IMR-90 (cell line): ENCODE data around the gene CDC73. TPM values are rescaled to one million over a fixed set of nuclear protein-coding genes. Genes with fewer than 3 reads are reported as not detected.
"Not testable (repeated sequence)": the region's sequence is repeated elsewhere in the genome, so short reads cannot be mapped to it uniquely, and the experiment has no call there.

ENCODE experiments used
- ATAC-seq: fragments of 200-7000 bp; cut with Tn5 transposase; 2 replicates; pipeline ENCODE4 v1.9.1; 2020; ENCODE audit warnings: low read depth, mild to moderate bottlenecking, moderate library complexity
- BruUV-seq: library from RNA; stranded (reverse); fragments of 400-500 nt; replicated peaks from 2 replicates; lab custom pipeline; 2021; lab: Mats Ljungman, UMichigan
- CTCF ChIA-PET: fragments of 300-600 bp; formaldehyde crosslinking; extraction: SDS; loops from one replicate; lab custom pipeline; 2021; ENCODE audit warnings: antibody characterized with exemption; lab: Yijun Ruan, JAX
- POLR2A ChIA-PET: fragments of 300-600 bp; sonication (Branson Sonifier 250); formaldehyde crosslinking; loops from one replicate; lab custom pipeline; 2022; ENCODE audit warnings: antibody characterized with exemption; ENCODE audit not compliant: unreplicated experiment; lab: Charles Lee
- DNase-seq: peaks from one replicate; pipeline ENCODE4 v3.0.0; 2013
- H2AFZ ChIP-seq: replicated peaks from 2 replicates; pipeline ENCODE3; 2013; ENCODE audit warnings: low read length, mild to moderate bottlenecking; ENCODE audit not compliant: poor library complexity
- H2AK5ac ChIP-seq: 2 replicates; pipeline ENCODE4 v1.6.1; 2013; ENCODE audit warnings: low read depth, low read length, inconsistent platforms
- H2AK9ac ChIP-seq: replicated peaks from 2 replicates; pipeline ENCODE3; 2013; ENCODE audit warnings: mild to moderate bottlenecking, low read depth, low read length, moderate library complexity; ENCODE audit not compliant: poor library complexity
- H2BK120ac ChIP-seq: 2 replicates; pipeline ENCODE4 v1.6.1; 2013; ENCODE audit warnings: low read depth, low read length, inconsistent platforms
- H2BK15ac ChIP-seq: 3 replicates; pipeline ENCODE4 v1.6.1; 2013; ENCODE audit warnings: low read depth, low read length, inconsistent platforms
- H2BK20ac ChIP-seq: 2 replicates; pipeline ENCODE4 v1.6.1; 2013; ENCODE audit warnings: low read depth, mild to moderate bottlenecking, inconsistent platforms, low read length, moderate library complexity
- H2BK5ac ChIP-seq: 2 replicates; pipeline ENCODE4 v1.6.1; 2013; ENCODE audit warnings: mild to moderate bottlenecking, low read depth, low read length, inconsistent platforms; ENCODE audit not compliant: poor library complexity, severe bottlenecking
- H3K14ac ChIP-seq: replicated peaks from 2 replicates; pipeline ENCODE4 v1.6.1; 2013; ENCODE audit warnings: low read depth, low read length, inconsistent platforms
- H3K18ac ChIP-seq: 2 replicates; pipeline ENCODE4 v1.6.1; 2013; ENCODE audit warnings: low read depth, low read length, control low read depth
- H3K23ac ChIP-seq: 2 replicates; pipeline ENCODE4 v1.6.1; 2013; ENCODE audit warnings: low read depth, low read length, inconsistent platforms
- H3K27ac ChIP-seq: 2 replicates; pipeline ENCODE4 v1.5.1; 2013; ENCODE audit warnings: mild to moderate bottlenecking, control low read depth, low read length; ENCODE audit not compliant: insufficient read depth
- H3K27me3 ChIP-seq: 2 replicates; pipeline ENCODE4 v1.6.1; 2013; ENCODE audit warnings: low read length; ENCODE audit not compliant: control insufficient read depth, insufficient read depth
- H3K36me3 ChIP-seq: 2 replicates; pipeline ENCODE4 v1.6.1; 2013; ENCODE audit warnings: low read length, mixed read lengths; ENCODE audit not compliant: control insufficient read depth, insufficient read depth
- H3K4ac ChIP-seq: 2 replicates; pipeline ENCODE4 v1.6.1; 2013; ENCODE audit warnings: low read depth, low read length, inconsistent platforms
- H3K4me1 ChIP-seq: 2 replicates; pipeline ENCODE4 v1.6.1; 2013; ENCODE audit warnings: low read length, mixed read lengths; ENCODE audit not compliant: control insufficient read depth, insufficient read depth
- H3K4me2 ChIP-seq: 2 replicates; pipeline ENCODE4 v1.6.1; 2013; ENCODE audit warnings: low read depth, mild to moderate bottlenecking, control low read depth, low read length, moderate library complexity
- H3K4me3 ChIP-seq: 2 replicates; pipeline ENCODE4 v1.5.1; 2013; ENCODE audit warnings: low read depth, mild to moderate bottlenecking, control low read depth, low read length, moderate library complexity; ENCODE audit not compliant: insufficient read depth
- H3K56ac ChIP-seq: 2 replicates; pipeline ENCODE4 v1.6.1; 2013; ENCODE audit warnings: low read length, inconsistent platforms; ENCODE audit not compliant: insufficient read depth; ENCODE audit errors: extremely low read depth
- H3K79me1 ChIP-seq, 2 experiments: 2 replicates each; pipeline ENCODE4 v1.6.1; 2013; ENCODE audit warnings: low read length in 2 of 2, inconsistent platforms in 1 of 2, low read depth in 1 of 2
- H3K9ac ChIP-seq: 2 replicates; pipeline ENCODE4 v1.6.1; 2013; ENCODE audit warnings: low read depth, low read length, control low read depth
- H3K9me1 ChIP-seq: 2 replicates; pipeline ENCODE4 v1.6.1; 2013; ENCODE audit warnings: low read length, inconsistent platforms; ENCODE audit not compliant: insufficient read depth
- H3K9me3 ChIP-seq: 2 replicates; pipeline ENCODE4 v1.6.1; 2013; ENCODE audit warnings: low read length; ENCODE audit not compliant: control insufficient read depth, insufficient read depth
- H4K20me1 ChIP-seq: 2 replicates; pipeline ENCODE4 v1.6.1; 2013; ENCODE audit warnings: low read length, inconsistent platforms; ENCODE audit not compliant: insufficient read depth
- H4K5ac ChIP-seq: 2 replicates; pipeline ENCODE4 v1.6.1; 2013; ENCODE audit warnings: mild to moderate bottlenecking, low read depth, low read length, control low read depth
- H4K8ac ChIP-seq, 2 experiments: 2 replicates each; pipeline ENCODE4 v1.6.1; 2013; ENCODE audit warnings: low read depth in 2 of 2, low read length in 2 of 2, control low read depth in 1 of 2, inconsistent platforms in 1 of 2
- H4K91ac ChIP-seq: 2 replicates; pipeline ENCODE4 v1.6.1; 2013; ENCODE audit warnings: low read depth, low read length, inconsistent platforms; ENCODE audit not compliant: insufficient read depth
- WGBS, 2 experiments: methylation state at CpG; one replicate each; pipeline versions ENCODE4 v1.1.5 to v1.1.7; 2013; ENCODE audit warnings: missing lambda C conversion rate in 2 of 2; ENCODE audit not compliant: insufficient read length in 1 of 2; ENCODE audit errors: extremely low coverage in 2 of 2; 5-methylcytosine and 5-hydroxymethylcytosine counted together
- dilution Hi-C: fragments of 300-500 bp; cut with HindIII; formaldehyde crosslinking; loops from one replicate; pipeline ENCODE4 v1.14.3; 2018; ENCODE audit warnings: low sequenced_read_pairs; ENCODE audit not compliant: unreplicated experiment
- in situ Hi-C: fragments of 300-500 bp; cut with MboI; formaldehyde crosslinking; loops from 3 replicates; pipeline ENCODE4 v1.14.3; 2019; ENCODE audit warnings: low sequenced_read_pairs, inconsistent platforms, mixed read lengths
- intact Hi-C: fragments of 100-400 bp; cut with micrococcal nuclease; formaldehyde crosslinking; loops from 2 replicates; pipeline ENCODE4 v1.10.0; 2022
- polyA plus RNA-seq, 3 experiments: library from polyadenylated mRNA; depleted of rRNA; stranded (reverse); fragments of >200 nt; gene quantifications; 2 replicates each; pipeline ENCODE4 v1.2.3, GENCODE V29; 2012; ENCODE audit warnings: low replicate concordance in 1 of 3
- total RNA-seq: library from RNA; depleted of rRNA; stranded (reverse); fragments of >200 nt; gene quantifications from 2 replicates; pipeline ENCODE4 v1.2.3, GENCODE V29; 2012

Gene CDC73
- total and polyA plus RNA-seq, 2 of the 4 experiments (the other 2 are of a cell fraction), result 22.1 to 29.6 TPM

DNA sequence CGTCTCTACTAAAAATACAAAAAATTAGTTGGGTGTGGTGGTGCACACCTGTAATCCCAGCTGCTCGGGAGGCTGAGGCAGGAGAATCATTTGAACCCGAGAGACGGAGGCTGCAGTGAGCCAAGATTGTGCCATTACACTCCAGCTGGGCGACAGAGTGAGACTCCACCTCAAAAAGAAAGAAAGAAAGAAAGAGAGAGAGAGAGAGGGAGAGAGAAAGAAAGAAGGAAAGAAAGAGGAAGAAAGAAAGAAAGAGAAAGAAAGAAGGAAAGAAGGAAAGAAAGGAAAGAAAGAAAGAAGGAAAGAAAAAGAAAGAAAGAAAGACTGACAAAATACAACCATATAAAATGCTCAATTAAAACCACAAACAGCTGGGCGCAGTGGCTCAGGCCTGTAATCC lies 4.7 kb upstream of the CDC73 start:
- not testable (repeated sequence) for H2BK120ac ChIP-seq

More for the DNA sequence above, 4.7 kb upstream of the CDC73 start:
- H2AK5ac ChIP-seq, BruUV-seq, POLR2A ChIA-PET, CTCF ChIA-PET, H3K4me1 ChIP-seq, H2AK9ac ChIP-seq, H3K4ac ChIP-seq, H2BK20ac ChIP-seq, H3K4me3 ChIP-seq, H4K8ac ChIP-seq, H3K36me3 ChIP-seq, H2AFZ ChIP-seq, ATAC-seq, H3K4me2 ChIP-seq, H3K56ac ChIP-seq, H3K27ac ChIP-seq, H2BK15ac ChIP-seq, H3K9me1 ChIP-seq, H4K20me1 ChIP-seq, H4K5ac ChIP-seq, H3K14ac ChIP-seq, H3K79me1 ChIP-seq, dilution Hi-C loops, H3K9ac ChIP-seq, H2BK5ac ChIP-seq, H3K18ac ChIP-seq, intact Hi-C loops, H3K23ac ChIP-seq, H3K27me3 ChIP-seq, H4K91ac ChIP-seq, DNase-seq, H3K9me3 ChIP-seq: not testable (repeated sequence)
- in situ Hi-C loops, result loop anchor here (10.0 kb wide), 1 partner anchor 642 kb away; no protein-coding TSS in a partner anchor
- WGBS, 2 experiments, result no CpG with 5 or more reads among the region's 6 CpGs
